Common myeloid progenitor, CD34-positive (primary cell): ENCODE data around the gene ITPR2.

Source experiments
- CTCF ChIA-PET: fragments of 350-600 bp; sonication (Branson Sonifier 250); formaldehyde crosslinking; loops from one replicate; lab custom pipeline; 2021; ENCODE audit warnings: antibody characterized with exemption; lab: Charles Lee
- POLR2A ChIA-PET: fragments of 350-600 bp; sonication (Branson Sonifier 250); formaldehyde crosslinking; loops from one replicate; lab custom pipeline; 2021; ENCODE audit warnings: antibody characterized with exemption; lab: Charles Lee
- DNase-seq, 3 donors: peaks; one replicate each; pipeline versions ENCODE4 v3.0.0 to v3.0.0-alpha.2; 2013
- H3K27ac ChIP-seq, 2 experiments: 1 replicate in 1 of 2; 2 replicates in 1 of 2; pipeline ENCODE4 v1.7.0; 2013; ENCODE audit warnings: inconsistent platforms in 2 of 2, low read length in 2 of 2, mild to moderate bottlenecking in 2 of 2, low read depth in 1 of 2, moderate library complexity in 1 of 2; ENCODE audit not compliant: severe bottlenecking in 2 of 2, insufficient read depth in 1 of 2, poor library complexity in 1 of 2
- H3K27me3 ChIP-seq, 5 experiments: replicated peaks in 2 of 5; 1 replicate in 3 of 5; 2 replicates in 2 of 5; pipeline versions ENCODE4 v1.6.1 to v1.7.0; 2013; ENCODE audit warnings: low read length in 4 of 5, mild to moderate bottlenecking in 2 of 5, moderate library complexity in 2 of 5, inconsistent platforms in 1 of 5; ENCODE audit not compliant: insufficient read depth in 5 of 5, control insufficient read depth in 4 of 5
- H3K36me3 ChIP-seq, 4 experiments: 1 replicate in 2 of 4; 2 replicates in 2 of 4; pipeline versions ENCODE4 v1.6.1 to v1.7.0; 2013; ENCODE audit warnings: low read length in 3 of 4, control low read depth in 1 of 4, mild to moderate bottlenecking in 1 of 4; ENCODE audit not compliant: control insufficient read depth in 4 of 4, insufficient read depth in 4 of 4
- H3K4me1 ChIP-seq, 4 experiments: 1 replicate in 3 of 4; 2 replicates in 1 of 4; pipeline versions ENCODE4 v1.6.1 to v1.7.1; 2013; ENCODE audit warnings: low read length in 3 of 4, mild to moderate bottlenecking in 3 of 4, control low read depth in 1 of 4, inconsistent platforms in 1 of 4, moderate library complexity in 1 of 4; ENCODE audit not compliant: control insufficient read depth in 4 of 4, insufficient read depth in 4 of 4; ENCODE audit errors: control extremely low read depth in 1 of 4
- H3K4me3 ChIP-seq, 7 experiments: 1 replicate in 4 of 7; 2 replicates in 3 of 7; pipeline versions ENCODE4 v1.5.1 to v1.7.0; 2013; ENCODE audit warnings: mild to moderate bottlenecking in 7 of 7, low read length in 6 of 7, moderate library complexity in 6 of 7, inconsistent platforms in 2 of 7, low read depth in 2 of 7, control low read depth in 1 of 7; ENCODE audit not compliant: insufficient read depth in 4 of 7, control insufficient read depth in 1 of 7; ENCODE audit errors: extremely low read depth in 1 of 7
- H3K9me3 ChIP-seq, 5 experiments: 1 replicate in 4 of 5; 2 replicates in 1 of 5; pipeline versions ENCODE4 v1.6.1 to v1.7.1; 2013; ENCODE audit warnings: low read length in 4 of 5, mild to moderate bottlenecking in 2 of 5, inconsistent platforms in 1 of 5, low read depth in 1 of 5, moderate library complexity in 1 of 5; ENCODE audit not compliant: control insufficient read depth in 4 of 5, insufficient read depth in 2 of 5; ENCODE audit errors: control extremely low read depth in 1 of 5
- WGBS: methylation state at CpG from one replicate; pipeline ENCODE4 v1.1.5; 2013; ENCODE audit not compliant: insufficient coverage; 5-methylcytosine and 5-hydroxymethylcytosine counted together

The ITPR2 gene

DNA sequence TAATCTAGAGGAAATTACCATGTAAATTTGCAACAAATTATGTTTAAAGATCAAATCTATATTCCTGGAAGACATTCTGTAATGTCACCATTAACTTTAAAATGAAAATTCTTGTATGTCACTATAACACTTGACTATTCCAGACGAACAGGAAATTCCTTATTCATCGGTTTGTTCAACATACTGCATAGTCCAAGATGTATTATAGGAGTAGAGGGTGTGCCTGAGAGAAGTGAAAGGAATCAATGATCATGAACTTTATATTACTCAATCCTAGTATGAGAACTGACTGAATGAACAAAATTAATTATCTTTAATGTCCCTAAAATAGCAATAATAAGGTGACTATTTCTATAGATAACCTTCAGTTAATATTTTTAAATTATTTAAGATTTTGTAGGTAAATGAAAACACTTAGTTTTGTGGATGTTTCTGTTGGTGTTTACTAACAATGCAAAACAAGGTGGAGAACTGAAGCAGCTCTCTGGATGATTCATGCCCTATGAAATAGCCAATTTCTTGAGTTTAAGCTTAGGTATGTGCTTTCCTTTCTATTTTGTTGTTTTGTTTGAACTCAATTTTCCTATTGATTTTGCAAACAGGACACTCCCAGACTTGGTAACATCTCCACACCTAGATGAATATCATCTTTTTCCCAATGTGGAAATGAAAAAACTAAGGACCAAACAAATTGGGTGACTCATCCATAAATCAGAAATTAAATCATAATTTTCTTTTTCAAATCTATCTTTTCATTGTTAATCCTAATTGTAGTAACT, 18.2 kb upstream of the ITPR2 start:
- DNase-seq, result no peak
- no CpG with 5 or more reads among the region's 2 CpGs for WGBS
- no peak overlapping the region for H3K4me3 ChIP-seq
- H3K4me1 ChIP-seq, result peaks cover 5 to 18% (median 10%) of the 10 kb centered on the region in 4 experiments
- no peak overlapping the region for H3K27ac ChIP-seq
- POLR2A ChIA-PET, result no interaction called here
- H3K27me3 ChIP-seq, result no peaks in the 10 kb centered on the region
- CTCF ChIA-PET, result interaction anchor here (1.4 to 6.2 kb wide), 4 partner anchors 18 to 34 kb away, joined by 3 to 42 read pairs (median 22); partner anchors contain the start of gene ITPR2
- H3K9me3 ChIP-seq, result no peaks in the 10 kb centered on the region
- no peaks in the 10 kb centered on the region for H3K36me3 ChIP-seq

DNA sequence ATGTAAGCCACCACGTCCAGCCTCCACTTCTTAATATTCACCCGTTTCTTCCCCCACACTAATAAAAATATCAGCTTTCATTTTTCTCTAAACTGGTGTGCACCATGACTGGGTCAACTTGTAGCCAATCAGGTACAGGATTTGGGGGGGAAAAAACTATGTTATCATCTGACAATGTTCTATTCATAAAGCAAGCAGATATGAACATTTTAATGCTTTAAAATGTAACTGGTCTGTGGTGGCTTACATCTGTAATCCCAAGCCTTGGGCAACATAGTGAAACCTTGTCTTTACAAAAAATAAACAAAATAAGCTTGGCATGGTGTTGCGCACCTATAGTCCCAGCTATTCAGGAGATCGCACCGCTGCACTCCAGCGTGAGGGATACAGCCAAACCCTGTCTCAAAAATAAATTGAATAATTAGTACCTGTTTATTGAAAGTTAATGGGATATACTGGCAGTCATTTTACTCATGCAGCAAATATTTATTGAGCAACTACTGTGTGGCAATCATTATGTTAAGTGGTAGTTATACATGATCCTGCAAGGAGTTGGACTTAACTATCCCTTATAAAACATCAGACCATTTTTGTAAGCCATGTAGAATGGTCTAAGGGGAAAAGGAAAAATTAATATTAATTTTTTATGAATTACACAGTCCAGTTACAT, 15.3 kb upstream of the ITPR2 start:
- DNase-seq, result no peak
- H3K27me3 ChIP-seq, result no peaks in the 10 kb centered on the region
- no peak overlapping the region for H3K4me3 ChIP-seq
- ChIA-PET POLR2A (interaction anchor here (0.7 kb wide), 1 partner anchor 149 kb away, joined by 3 read pairs; no protein-coding TSS in a partner anchor), CTCF (interaction anchor here (0.7 to 6.2 kb wide), 6 partner anchors 9 to 37 kb away, joined by 3 to 42 read pairs (median 4); no protein-coding TSS in a partner anchor)
- no peaks in the 10 kb centered on the region for H3K9me3 ChIP-seq
- H3K4me1 ChIP-seq, result peaks cover 9 to 24% (median 15%) of the 10 kb centered on the region in 4 experiments
- no peak overlapping the region for H3K27ac ChIP-seq
- WGBS, result 65% methylated on average over 2 of the region's 6 CpGs
- no peaks in the 10 kb centered on the region for H3K36me3 ChIP-seq

DNA sequence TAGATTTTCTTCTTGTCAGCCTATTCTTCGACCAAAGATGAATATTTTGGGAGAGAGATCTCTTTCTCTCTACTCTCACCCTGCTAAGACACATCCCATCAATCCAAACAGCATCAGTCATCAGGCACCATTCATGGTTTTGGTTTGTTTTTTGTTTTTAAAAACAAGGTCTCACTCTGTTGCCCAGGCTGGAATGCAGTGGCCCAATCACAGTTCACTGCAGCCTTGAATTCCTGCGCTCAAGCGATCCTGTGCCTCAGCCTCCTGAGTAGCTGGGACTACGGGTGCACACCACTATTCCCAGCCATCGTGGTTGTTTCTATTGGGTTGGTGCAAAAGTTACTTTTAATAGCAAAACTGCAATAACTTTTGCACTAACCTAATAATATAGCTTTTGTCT, 14.4 kb upstream of the ITPR2 start:
- Histone ChIP-seq H3K27ac (no peak overlapping the region), H3K36me3 (no peaks in the 10 kb centered on the region), H3K9me3 (no peaks in the 10 kb centered on the region), H3K4me1 (peaks cover 9 to 24% (median 16%) of the 10 kb centered on the region in 4 experiments), H3K4me3 (no peak overlapping the region), H3K27me3 (no peaks in the 10 kb centered on the region)
- 100% methylated on average over 3 of the region's 5 CpGs for WGBS
- POLR2A ChIA-PET, result interaction anchor here (0.7 kb wide), 1 partner anchor 150 kb away, joined by 3 read pairs; no protein-coding TSS in a partner anchor
- CTCF ChIA-PET, result interaction anchor here (0.6 to 6.2 kb wide), 6 partner anchors 10 to 479 kb away, joined by 3 to 42 read pairs (median 4); no protein-coding TSS in a partner anchor
- DNase-seq, result no peak

DNA sequence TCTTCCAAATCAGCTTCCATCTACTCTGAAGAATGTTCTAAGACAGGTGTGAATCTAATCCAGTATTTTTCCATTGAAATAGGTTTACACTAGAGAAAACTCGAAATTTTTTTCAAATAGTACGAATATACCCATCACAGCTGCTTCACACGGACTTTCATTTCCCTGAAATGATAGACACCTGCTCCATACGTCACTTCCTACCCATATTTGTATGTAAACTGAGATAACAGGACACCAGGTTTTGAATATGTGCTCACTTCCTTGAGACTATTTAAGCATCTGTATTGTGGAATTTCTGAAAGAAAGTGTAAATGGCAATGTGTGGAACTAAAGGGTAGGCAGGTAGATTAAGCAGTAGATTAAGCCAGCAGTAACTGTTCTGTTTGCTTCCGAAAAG, 13.4 kb upstream of the ITPR2 start:
- Histone ChIP-seq H3K9me3 (no peaks in the 10 kb centered on the region), H3K4me3 (peak overlapping the region in 2 of 7 experiments; percentile 39 to 55), H3K4me1 (peaks cover 9 to 24% (median 16%) of the 10 kb centered on the region in 4 experiments), H3K36me3 (no peaks in the 10 kb centered on the region), H3K27me3 (no peaks in the 10 kb centered on the region), H3K27ac (no peak overlapping the region)
- ChIA-PET POLR2A (interaction anchor here (3.5 kb wide), 1 partner anchor 14 kb away, joined by 22 read pairs; the partner anchor contains the start of gene ITPR2), CTCF (interaction anchor here (0.8 to 5.1 kb wide), 8 partner anchors 8 to 39 kb away, joined by 3 to 22 read pairs (median 4); partner anchors contain the start of gene ITPR2)
- 86% methylated on average over 1 of the region's 5 CpGs for WGBS
- peak; percentile 45 to 67 (median 65) for DNase-seq

DNA sequence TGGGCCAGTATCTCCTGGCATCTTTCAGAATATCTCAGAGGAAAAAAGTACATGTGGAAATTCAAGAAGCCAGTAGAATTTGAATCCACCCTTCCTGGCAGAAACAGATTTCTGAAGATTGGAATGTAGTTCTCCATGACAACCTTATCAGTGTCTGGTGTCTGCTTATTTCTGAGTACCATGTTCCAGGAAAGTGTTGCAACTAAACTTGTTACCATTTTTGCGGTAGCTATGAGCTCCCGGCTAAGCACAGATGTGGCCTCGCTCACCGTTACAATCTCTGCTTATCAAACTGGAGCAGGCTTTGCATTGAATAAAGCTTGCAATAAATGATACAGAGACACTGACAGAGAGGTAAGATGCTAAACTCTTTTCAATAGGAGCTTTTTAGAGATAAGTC, 13.0 kb upstream of the ITPR2 start:
- Histone ChIP-seq H3K27ac (no peak overlapping the region), H3K4me3 (peak overlapping the region in 2 of 7 experiments; percentile 39 to 55), H3K4me1 (peaks cover 9 to 24% (median 16%) of the 10 kb centered on the region in 4 experiments), H3K27me3 (no peaks in the 10 kb centered on the region), H3K36me3 (no peaks in the 10 kb centered on the region), H3K9me3 (no peaks in the 10 kb centered on the region)
- POLR2A ChIA-PET, result interaction anchor here (3.5 kb wide), 1 partner anchor 13 kb away, joined by 22 read pairs; the partner anchor contains the start of gene ITPR2
- CTCF ChIA-PET, result interaction anchor here (0.8 to 5.1 kb wide), 9 partner anchors 9 to 73 kb away, joined by 3 to 22 read pairs (median 4); partner anchors contain the start of gene ITPR2
- peak; percentile 87 to 95 (median 91) for DNase-seq
- WGBS, result 0% methylated on average over 4 of the region's 4 CpGs

DNA sequence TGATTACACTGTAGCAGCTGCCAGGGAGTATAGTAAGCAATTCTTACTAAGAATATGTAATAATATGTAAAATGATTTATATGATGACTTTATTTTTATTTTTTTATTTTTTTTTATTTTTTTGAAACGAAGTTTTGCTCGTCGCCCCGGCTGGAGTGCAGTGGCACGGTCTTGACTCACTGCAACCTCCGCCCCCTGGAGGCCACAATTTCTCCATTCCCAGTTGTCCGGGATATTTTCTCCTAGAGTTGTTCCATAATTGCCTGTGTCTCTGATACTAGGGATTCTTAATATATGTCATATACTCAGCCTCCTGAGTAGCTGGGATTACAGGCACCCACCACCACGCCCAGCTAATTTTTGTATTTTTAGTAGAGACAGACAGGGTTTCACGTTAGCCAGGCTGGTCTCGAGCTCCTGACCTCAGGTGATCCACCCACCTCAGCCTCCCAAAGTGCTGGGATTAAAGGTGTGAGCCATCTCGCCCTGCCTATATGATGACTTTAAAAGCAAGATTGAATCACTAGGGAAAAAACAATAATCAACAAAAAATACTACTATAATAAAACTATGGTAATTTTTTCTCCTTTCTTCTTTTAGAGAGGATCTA, 12.2 kb upstream of the ITPR2 start:
- CTCF ChIA-PET, result interaction anchor here (0.6 to 5.1 kb wide), 7 partner anchors 12 to 73 kb away, joined by 3 to 22 read pairs (median 4); partner anchors contain the start of gene ITPR2
- H3K4me3 ChIP-seq, result peak overlapping the region in 1 of 7 experiments; percentile 39
- H3K27ac ChIP-seq, result no peak overlapping the region
- 100% methylated on average over 1 of the region's 11 CpGs for WGBS
- H3K36me3 ChIP-seq, result no peaks in the 10 kb centered on the region
- DNase-seq, result peak; percentile 44 to 58 (median 51)
- no peaks in the 10 kb centered on the region for H3K9me3 ChIP-seq
- POLR2A ChIA-PET, result interaction anchor here (3.5 kb wide), 1 partner anchor 13 kb away, joined by 22 read pairs; the partner anchor contains the start of gene ITPR2
- H3K27me3 ChIP-seq, result no peaks in the 10 kb centered on the region
- peaks cover 9 to 24% (median 16%) of the 10 kb centered on the region in 4 experiments for H3K4me1 ChIP-seq
